ENCODE data around the gene KNL1.

DNA sequence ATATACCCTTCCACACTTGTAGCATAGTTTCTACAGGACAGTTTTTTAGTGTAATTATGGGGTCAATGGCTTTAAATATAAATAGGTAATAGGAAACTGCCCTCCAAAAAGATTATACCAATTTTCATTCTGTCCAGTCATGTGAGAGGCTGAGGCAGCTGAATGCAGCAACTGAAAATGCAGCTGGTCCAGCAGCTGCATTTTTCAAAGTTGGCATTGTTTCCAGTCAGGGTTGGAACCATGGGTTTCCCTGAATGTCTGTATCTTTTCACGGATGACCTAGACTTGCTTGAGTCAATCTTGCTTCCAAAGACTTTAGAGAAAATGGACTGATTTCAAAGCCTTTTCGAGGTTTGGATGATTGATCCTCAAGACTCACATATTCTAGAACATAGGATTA lies 9.9 kb upstream of the KNL1 start:
- no peak for TF ChIP-seq CTCF (IDR thresholded peaks at IDR 0.05)
- TF ChIP-seq POLR2A (IDR thresholded peaks at IDR 0.05): no peak
